NCI-H748 (cell line): ENCODE results near the gene SBF2.
"Not testable (repeated sequence)": the region's sequence is repeated elsewhere in the genome, so short reads cannot be mapped to it uniquely, and the experiment has no call there.

ENCODE experiments used
- DNase-seq: peaks from one replicate; lab custom pipeline; 2025; ENCODE audit not compliant: unreplicated experiment; lab: John Stamatoyannopoulos, UW

The SBF2 gene

GRCh38 chr11:9916480-9916879 lies 377.5 kb downstream of the SBF2 start:
- no peak for DNase-seq

- no peak for DNase-seq
These were observed 380.0 kb downstream of the SBF2 start for GRCh38 chr11:9914064-9914463.

- no peak for DNase-seq
These were observed 387.8 kb downstream of the SBF2 start for GRCh38 chr11:9905960-9906791.

GRCh38 chr11:9905501-9905951 lies 388.5 kb downstream of the SBF2 start:
- no peak for DNase-seq

- DNase-seq, result no peak
These were observed 390.4 kb downstream of the SBF2 start for GRCh38 chr11:9903579-9903978.

- no peak for DNase-seq
These were observed 392.1 kb downstream of the SBF2 start for GRCh38 chr11:9901943-9902342.

- DNase-seq, result not testable (repeated sequence)
These were observed 393.8 kb downstream of the SBF2 start for GRCh38 chr11:9900253-9900652.

GRCh38 chr11:9899676-9900075 lies 394.3 kb downstream of the SBF2 start:
- no peak for DNase-seq

- DNase-seq, result no peak
These were observed 397.1 kb downstream of the SBF2 start for GRCh38 chr11:9896902-9897301.

- DNase-seq, result no peak
These were observed 399.0 kb downstream of the SBF2 start for GRCh38 chr11:9895006-9895405.

GRCh38 chr11:9893474-9893873 lies 400.5 kb downstream of the SBF2 start:
- no peak for DNase-seq

- no peak for DNase-seq
These were observed 405.1 kb downstream of the SBF2 start for GRCh38 chr11:9888938-9889337.

- no peak for DNase-seq
These were observed 406.5 kb downstream of the SBF2 start for GRCh38 chr11:9887472-9887871.

- no peak for DNase-seq
These were observed 407.4 kb downstream of the SBF2 start for GRCh38 chr11:9886595-9886994.

GRCh38 chr11:9884601-9885000 lies 409.4 kb downstream of the SBF2 start:
- no peak for DNase-seq

GRCh38 chr11:9880657-9881056 lies 413.4 kb downstream of the SBF2 start:
- DNase-seq, result no peak

GRCh38 chr11:9878936-9879335 lies 415.1 kb downstream of the SBF2 start:
- no peak for DNase-seq

- no peak for DNase-seq
These were observed 417.7 kb downstream of the SBF2 start for GRCh38 chr11:9876331-9876730.

GRCh38 chr11:9875862-9876261 lies 418.2 kb downstream of the SBF2 start:
- no peak for DNase-seq

- DNase-seq, result no peak
These were observed 418.6 kb downstream of the SBF2 start for GRCh38 chr11:9875399-9875798.

GRCh38 chr11:9874466-9874865 lies 419.6 kb downstream of the SBF2 start:
- DNase-seq, result no peak

GRCh38 chr11:9868641-9869040 lies 425.4 kb downstream of the SBF2 start:
- peak; percentile 93 for DNase-seq

GRCh38 chr11:9862981-9863380 lies 431.0 kb downstream of the SBF2 start:
- DNase-seq, result no peak
